SK-N-SH (cell line): Measurements from ENCODE around the gene MYO7A. TPM values are rescaled to one million over a fixed set of nuclear protein-coding genes. Genes with fewer than 3 reads are reported as not detected.

ENCODE experiments used
- CTCF ChIA-PET: fragments of 300-600, 350-600 bp; formaldehyde crosslinking; extraction: SDS; loops from one replicate; lab custom pipeline; 2021; lab: Yijun Ruan, JAX
- POLR2A ChIA-PET: fragments of 350-600 bp; sonication (Branson Sonifier 250); formaldehyde crosslinking; extraction: SDS; loops from one replicate; lab custom pipeline; 2020; ENCODE audit warnings: antibody characterized with exemption, inconsistent platforms; lab: Yijun Ruan, JAX
- DNase-seq: peaks from one replicate; pipeline ENCODE4 v3.0.0; 2012
- H2AFZ ChIP-seq: fragments of 200-600 bp; sonication (generic); 2 replicates; pipeline ENCODE4 v1.8.1; 2016; ENCODE audit warnings: antibody characterized with exemption, mild to moderate bottlenecking, low read depth
- H3F3A ChIP-seq: fragments of 200-600 bp; sonication (generic); replicated peaks from 2 replicates; pipeline ENCODE3; 2016; ENCODE audit warnings: antibody characterized with exemption, mild to moderate bottlenecking; ENCODE audit not compliant: insufficient read depth
- H3K27ac ChIP-seq, 2 experiments: fragments of 200-500 bp in 1 of 2; fragments of 200-600 bp in 1 of 2; sonication (Bioruptor generic) in 1 of 2; sonication (generic), shearing (Covaris generic) in 1 of 2; 2 replicates each; pipeline versions ENCODE4 v1.5.1 to v1.6.1; 2014 to 2016; ENCODE audit warnings: low read depth in 2 of 2, inconsistent platforms in 1 of 2, low read length in 1 of 2, mild to moderate bottlenecking in 1 of 2, mixed read lengths in 1 of 2
- H3K27me3 ChIP-seq: fragments of 200-600 bp; sonication (generic), shearing (Covaris generic); 2 replicates; pipeline ENCODE4 v1.6.1; 2016; ENCODE audit warnings: mixed run types; ENCODE audit not compliant: insufficient read depth
- H3K36me3 ChIP-seq, 2 experiments: fragments of 200-500 bp in 1 of 2; fragments of 200-600 bp in 1 of 2; sonication (Bioruptor generic) in 1 of 2; sonication (generic) in 1 of 2; replicated peaks in 1 of 2; 2 replicates each; pipeline versions ENCODE3 to v1.5.1; 2014 to 2016; ENCODE audit warnings: low read length in 1 of 2, mild to moderate bottlenecking in 1 of 2; ENCODE audit not compliant: insufficient read depth in 2 of 2, control insufficient read depth in 1 of 2
- H3K4me1 ChIP-seq, 2 experiments: fragments of 200-500 bp in 1 of 2; fragments of 200-600 bp in 1 of 2; sonication (Bioruptor generic) in 1 of 2; sonication (generic), shearing (Covaris generic) in 1 of 2; 2 replicates each; pipeline versions ENCODE4 v1.5.1 to v1.6.1; 2014 to 2016; ENCODE audit warnings: low read depth in 1 of 2, low read length in 1 of 2, mixed run types in 1 of 2; ENCODE audit not compliant: insufficient read depth in 2 of 2, control insufficient read depth in 1 of 2
- H3K4me2 ChIP-seq: fragments of 200-600 bp; sonication (generic), shearing (Covaris generic); 2 replicates; pipeline ENCODE4 v1.6.1; 2017; ENCODE audit warnings: mixed run types
- H3K4me3 ChIP-seq, 2 experiments: fragments of 200-500 bp in 1 of 2; fragments of 200-600 bp in 1 of 2; sonication (Bioruptor generic) in 1 of 2; sonication (generic), shearing (Covaris generic) in 1 of 2; 2 replicates each; pipeline versions ENCODE4 v1.5.1 to v1.8.1; 2014 to 2016; ENCODE audit warnings: low read depth in 2 of 2, inconsistent platforms in 1 of 2, low read length in 1 of 2, mild to moderate bottlenecking in 1 of 2, mixed read lengths in 1 of 2, moderate library complexity in 1 of 2
- H3K79me2 ChIP-seq: fragments of 200-600 bp; sonication (generic); 2 replicates; pipeline ENCODE4 v1.8.1; 2017; ENCODE audit warnings: mild to moderate bottlenecking; ENCODE audit not compliant: insufficient read depth
- H3K9ac ChIP-seq: fragments of 200-600 bp; sonication (generic); 2 replicates; pipeline ENCODE4 v1.6.1; 2017; ENCODE audit warnings: mixed run types
- H3K9me2 ChIP-seq: fragments of 200-600 bp; sonication (generic); 2 replicates; pipeline ENCODE4 v1.6.1; 2017; ENCODE audit warnings: mixed run types
- H3K9me3 ChIP-seq: fragments of 200-600 bp; sonication (generic); 2 replicates; pipeline ENCODE4 v1.6.1; 2017; ENCODE audit warnings: mixed run types, mild to moderate bottlenecking, moderate library complexity
- H4K20me1 ChIP-seq: fragments of 200-600 bp; sonication (generic); 2 replicates; pipeline ENCODE4 v1.6.1; 2017; ENCODE audit warnings: mild to moderate bottlenecking, mixed run types; ENCODE audit not compliant: insufficient read depth
- CTCF ChIP-seq: fragments of 200-600 bp; sonication (generic); IDR thresholded peaks from 2 replicates; pipeline ENCODE4 v1.6.1; 2017; ENCODE audit warnings: antibody characterized with exemption, mild to moderate bottlenecking, moderate library complexity
- EP300 ChIP-seq, 2 experiments: IDR thresholded peaks; 2 replicates each; pipeline versions ENCODE4 v1.4.0 to v1.6.1; 2012; ENCODE audit warnings: borderline replicate concordance in 1 of 2, low read depth in 1 of 2, low read length in 1 of 2
- EZH2phosphoT487 ChIP-seq: fragments of 200-600 bp; sonication (generic); IDR thresholded peaks from 2 replicates; pipeline ENCODE4 v1.6.1; 2017; ENCODE audit warnings: low read depth, mixed run types, mild to moderate bottlenecking, antibody characterized with exemption, moderate library complexity, borderline replicate concordance
- FOSL2 ChIP-seq: IDR thresholded peaks from 2 replicates; pipeline ENCODE4 v1.4.0; 2012; ENCODE audit warnings: low read depth, mild to moderate bottlenecking, moderate library complexity, borderline replicate concordance
- MEF2A ChIP-seq: IDR thresholded peaks from 2 replicates; pipeline ENCODE4 v1.4.0; 2012; ENCODE audit warnings: low read depth, borderline replicate concordance
- POLR2AphosphoS5 ChIP-seq: IDR thresholded peaks from 2 replicates; pipeline ENCODE4 v1.6.1; 2012; ENCODE audit warnings: low read depth, low read length
- REST ChIP-seq: IDR thresholded peaks from 2 replicates; pipeline ENCODE4 v1.6.1; 2012; ENCODE audit warnings: mild to moderate bottlenecking, low read depth, low read length, moderate library complexity
- USF1 ChIP-seq: IDR thresholded peaks from 2 replicates; pipeline ENCODE4 v1.4.0; 2012; ENCODE audit warnings: low read depth, borderline replicate concordance
- WGBS: methylation state at CpG from one replicate; pipeline ENCODE4 v1.1.6; 2017; ENCODE audit warnings: low lambda C conversion rate; 5-methylcytosine and 5-hydroxymethylcytosine counted together
- polyA plus RNA-seq, 3 experiments: library from polyadenylated mRNA; depleted of rRNA; stranded (reverse); fragments of >200 nt; gene quantifications; 2 replicates each; pipeline ENCODE4 v1.2.3, GENCODE V29; 2012
- TF ChIP-seq, protein P1 (sequence below): IDR thresholded peaks from 2 replicates; pipeline ENCODE4; 2012
- TF ChIP-seq, protein P2 (sequence below): IDR thresholded peaks from 2 replicates; pipeline ENCODE4 v1.4.0; 2012; ENCODE audit warnings: low read depth

Gene MYO7A
- polyA plus RNA-seq, 1 of the 3 experiments (the other 2 are of a cell fraction), result 0.08 TPM

- CTCF ChIA-PET, result interaction anchor here (0.6 to 8.8 kb wide), 8 partner anchors 10 to 180 kb away, joined by 3 to 78 read pairs (median 9); partner anchors contain the start of genes CAPN5 and MYO7A
- no peak for TF ChIP-seq POLR2AphosphoS5
- TF ChIP-seq, protein P1, sequence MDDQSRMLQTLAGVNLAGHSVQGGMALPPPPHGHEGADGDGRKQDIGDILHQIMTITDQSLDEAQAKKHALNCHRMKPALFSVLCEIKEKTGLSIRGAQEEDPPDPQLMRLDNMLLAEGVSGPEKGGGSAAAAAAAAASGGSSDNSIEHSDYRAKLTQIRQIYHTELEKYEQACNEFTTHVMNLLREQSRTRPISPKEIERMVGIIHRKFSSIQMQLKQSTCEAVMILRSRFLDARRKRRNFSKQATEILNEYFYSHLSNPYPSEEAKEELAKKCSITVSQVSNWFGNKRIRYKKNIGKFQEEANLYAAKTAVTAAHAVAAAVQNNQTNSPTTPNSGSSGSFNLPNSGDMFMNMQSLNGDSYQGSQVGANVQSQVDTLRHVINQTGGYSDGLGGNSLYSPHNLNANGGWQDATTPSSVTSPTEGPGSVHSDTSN, result no peak
- no peak for TF ChIP-seq REST
- TF ChIP-seq, protein P2, sequence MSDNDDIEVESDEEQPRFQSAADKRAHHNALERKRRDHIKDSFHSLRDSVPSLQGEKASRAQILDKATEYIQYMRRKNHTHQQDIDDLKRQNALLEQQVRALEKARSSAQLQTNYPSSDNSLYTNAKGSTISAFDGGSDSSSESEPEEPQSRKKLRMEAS, result no peak
- TF ChIP-seq USF1, result no peak
- TF ChIP-seq EP300 (IDR thresholded peaks at IDR 0.05; ENCODE audit: borderline replicate concordance in 1 of 2, low read depth in 1 of 2, low read length in 1 of 2), result no peak
- TF ChIP-seq EZH2phosphoT487, result no peak
- TF ChIP-seq CTCF, result no peak
- no peak for TF ChIP-seq MEF2A
- TF ChIP-seq FOSL2, result no peak
- TF ChIP-seq, all 33 proteins: peak for 0
- no peak for DNase-seq
Measured at GRCh38 chr11:77100166-77101042, 27.6 kb upstream of the MYO7A start.

More at GRCh38 chr11:77100166-77101042, 27.6 kb upstream of the MYO7A start:
- Histone ChIP-seq H3K4me2 (no peak overlapping the region), H3K36me3 (peaks cover 0 to 4% of the 10 kb centered on the region in 2 experiments), H3K27me3 (no peaks in the 10 kb centered on the region), H3K9ac (no peak overlapping the region), H3K4me1 (peaks cover 0 to 14% of the 10 kb centered on the region in 2 experiments; a peak in 1 of 4 replicates), H3K9me3 (no peaks in the 10 kb centered on the region), H3F3A (no peaks in the 10 kb centered on the region), H2AFZ (no peak overlapping the region), H3K4me3 (no peak overlapping the region), H4K20me1 (no peaks in the 10 kb centered on the region), H3K79me2 (no peaks in the 10 kb centered on the region), H3K27ac (no peak overlapping the region), H3K9me2 (no peaks in the 10 kb centered on the region)
- POLR2A ChIA-PET, result no interaction called here
- 92% methylated on average over 12 of the region's 14 CpGs for WGBS
